ENCODE data around the gene MACROD2.

The MACROD2 gene

DNA sequence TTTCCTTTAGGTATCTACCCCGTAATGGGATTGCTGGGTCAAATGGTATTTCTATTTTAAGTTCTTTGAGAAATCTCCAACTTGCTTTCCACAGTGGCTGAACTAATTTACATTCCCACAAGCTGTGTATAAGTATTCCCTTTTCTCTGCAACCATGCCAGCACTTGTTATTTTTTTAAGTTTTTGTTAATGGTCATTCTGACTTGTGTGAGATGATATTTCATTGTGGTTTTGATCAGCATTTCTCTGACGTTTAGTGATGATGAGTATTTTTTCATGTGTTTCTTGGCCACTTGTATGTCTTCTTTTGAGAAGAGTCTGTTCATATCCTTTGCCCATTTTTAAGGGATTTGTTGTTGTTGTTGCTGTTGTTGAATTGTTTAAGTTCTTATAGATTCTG lies 1706.8 kb downstream of the MACROD2 start:
- Mint-ChIP-seq H3K9me3 (ENCODE audit: low read depth) (peaks cover 11% of the 10 kb centered on the region), H3K4me1 (ENCODE audit: low read depth) (no peaks in the 10 kb centered on the region), H3K4me3 (no peak overlapping the region), H3K27ac (no peak overlapping the region), H3K36me3 (no peaks in the 10 kb centered on the region), H3K27me3 (no peaks in the 10 kb centered on the region)

GRCh38 chr20:15703171-15703911 lies 1708.0 kb downstream of the MACROD2 start:
- Mint-ChIP-seq H3K27me3 (no peaks in the 10 kb centered on the region), H3K36me3 (no peaks in the 10 kb centered on the region), H3K27ac (no peak overlapping the region), H3K4me1 (ENCODE audit: low read depth) (no peaks in the 10 kb centered on the region), H3K9me3 (ENCODE audit: low read depth) (peaks cover 7% of the 10 kb centered on the region), H3K4me3 (no peak overlapping the region)

- Mint-ChIP-seq H3K27ac (no peak overlapping the region), H3K9me3 (ENCODE audit: low read depth) (peaks cover 4% of the 10 kb centered on the region), H3K27me3 (no peaks in the 10 kb centered on the region), H3K4me1 (ENCODE audit: low read depth) (no peaks in the 10 kb centered on the region), H3K4me3 (no peak overlapping the region), H3K36me3 (no peaks in the 10 kb centered on the region)
Observed at GRCh38 chr20:15705975-15706374, 1710.7 kb downstream of the MACROD2 start.

DNA sequence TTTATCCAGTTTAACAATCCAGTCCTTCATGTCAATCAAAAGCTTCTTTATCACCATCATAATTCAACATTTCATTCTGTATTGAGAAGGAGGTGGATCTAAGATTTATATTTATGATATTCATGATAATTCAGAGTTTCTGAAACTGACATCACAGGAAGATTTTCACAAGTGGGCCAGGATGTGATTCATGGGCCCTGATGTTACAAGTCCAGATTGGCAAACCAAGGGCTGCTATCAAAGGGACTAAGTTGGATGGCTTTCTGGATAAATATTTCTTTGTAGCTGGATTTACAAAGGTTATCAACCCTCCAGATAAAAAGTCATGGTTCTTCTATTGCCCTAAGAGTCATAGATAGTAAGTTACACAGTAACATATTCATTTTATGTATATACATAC lies 1711.4 kb downstream of the MACROD2 start:
- Mint-ChIP-seq H3K9me3 (ENCODE audit: low read depth) (peaks cover 4% of the 10 kb centered on the region), H3K4me3 (no peak overlapping the region), H3K36me3 (no peaks in the 10 kb centered on the region), H3K27me3 (no peaks in the 10 kb centered on the region), H3K27ac (no peak overlapping the region), H3K4me1 (ENCODE audit: low read depth) (no peaks in the 10 kb centered on the region)

- H3K9me3 Mint-ChIP-seq (ENCODE audit: low read depth): peaks cover 2% of the 10 kb centered on the region
- no peak overlapping the region for H3K27ac Mint-ChIP-seq
- no peaks in the 10 kb centered on the region for H3K4me1 Mint-ChIP-seq (ENCODE audit: low read depth)
Observed at GRCh38 chr20:15708984-15709598, 1713.8 kb downstream of the MACROD2 start.

GRCh38 chr20:15710636-15711035 lies 1715.3 kb downstream of the MACROD2 start:
- Mint-ChIP-seq H3K27me3 (no peaks in the 10 kb centered on the region), H3K4me3 (no peak overlapping the region), H3K27ac (no peak overlapping the region), H3K36me3 (no peaks in the 10 kb centered on the region), H3K4me1 (ENCODE audit: low read depth) (no peaks in the 10 kb centered on the region), H3K9me3 (ENCODE audit: low read depth) (no peaks in the 10 kb centered on the region)

More at GRCh38 chr20:15708984-15709598, 1713.8 kb downstream of the MACROD2 start:
- Mint-ChIP-seq H3K27me3 (no peaks in the 10 kb centered on the region), H3K36me3 (no peaks in the 10 kb centered on the region), H3K4me3 (no peak overlapping the region)

GRCh38 chr20:15711177-15711576 lies 1715.9 kb downstream of the MACROD2 start:
- Mint-ChIP-seq H3K27me3 (no peaks in the 10 kb centered on the region), H3K27ac (no peak overlapping the region), H3K36me3 (no peaks in the 10 kb centered on the region), H3K9me3 (ENCODE audit: low read depth) (no peaks in the 10 kb centered on the region), H3K4me1 (ENCODE audit: low read depth) (no peaks in the 10 kb centered on the region), H3K4me3 (no peak overlapping the region)

DNA sequence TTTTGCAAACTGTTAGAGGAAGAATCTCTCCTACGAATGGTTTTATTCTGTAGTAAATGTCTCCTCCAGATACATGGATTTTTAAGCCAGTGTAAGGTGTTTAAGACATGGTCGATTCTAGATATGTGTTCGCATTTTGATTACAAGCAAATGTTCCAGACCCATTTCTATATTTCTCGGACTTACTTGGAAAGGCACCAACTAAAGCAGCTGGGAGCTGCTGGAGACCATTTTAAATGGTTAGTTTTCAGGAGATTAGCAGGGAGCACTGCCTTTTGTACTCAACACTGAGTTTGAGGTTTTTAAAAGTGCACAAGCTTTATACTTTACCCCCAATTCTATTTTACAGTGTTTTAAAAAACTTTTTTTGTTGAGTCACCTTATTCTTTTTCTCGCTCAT lies 1720.9 kb downstream of the MACROD2 start:
- Mint-ChIP-seq H3K27me3 (no peaks in the 10 kb centered on the region), H3K27ac (no peak overlapping the region), H3K36me3 (no peaks in the 10 kb centered on the region), H3K4me1 (ENCODE audit: low read depth) (no peaks in the 10 kb centered on the region), H3K9me3 (ENCODE audit: low read depth) (no peaks in the 10 kb centered on the region), H3K4me3 (no peak overlapping the region)

DNA sequence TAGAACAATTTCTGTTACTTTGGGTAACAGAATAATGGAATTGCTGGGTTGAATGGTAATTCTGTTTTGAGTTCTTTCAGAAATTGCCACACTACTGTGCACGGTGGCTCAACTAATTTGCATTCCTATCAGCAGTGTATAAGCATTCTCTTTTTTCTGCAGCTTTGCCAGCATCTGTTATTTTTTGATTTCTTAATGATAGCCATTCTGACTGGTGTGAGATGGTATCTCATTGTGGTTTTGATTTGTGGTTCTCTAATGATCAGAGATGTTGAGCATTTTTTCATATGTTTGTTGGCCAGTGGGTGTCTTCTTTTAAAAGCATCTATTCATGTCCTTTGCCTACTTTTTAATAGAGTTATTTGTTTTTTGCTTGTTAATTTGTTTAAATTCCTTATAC lies 1731.1 kb downstream of the MACROD2 start:
- Mint-ChIP-seq H3K4me1 (ENCODE audit: low read depth) (no peaks in the 10 kb centered on the region), H3K27me3 (no peaks in the 10 kb centered on the region), H3K4me3 (no peak overlapping the region), H3K36me3 (no peaks in the 10 kb centered on the region), H3K27ac (no peak overlapping the region), H3K9me3 (ENCODE audit: low read depth) (peaks cover 6% of the 10 kb centered on the region)

- Mint-ChIP-seq H3K27ac (no peak overlapping the region), H3K36me3 (no peaks in the 10 kb centered on the region), H3K4me1 (ENCODE audit: low read depth) (no peaks in the 10 kb centered on the region), H3K4me3 (no peak overlapping the region), H3K27me3 (peaks cover 2% of the 10 kb centered on the region), H3K9me3 (ENCODE audit: low read depth) (no peaks in the 10 kb centered on the region)
Observed at GRCh38 chr20:15734052-15734451, 1738.7 kb downstream of the MACROD2 start.

DNA sequence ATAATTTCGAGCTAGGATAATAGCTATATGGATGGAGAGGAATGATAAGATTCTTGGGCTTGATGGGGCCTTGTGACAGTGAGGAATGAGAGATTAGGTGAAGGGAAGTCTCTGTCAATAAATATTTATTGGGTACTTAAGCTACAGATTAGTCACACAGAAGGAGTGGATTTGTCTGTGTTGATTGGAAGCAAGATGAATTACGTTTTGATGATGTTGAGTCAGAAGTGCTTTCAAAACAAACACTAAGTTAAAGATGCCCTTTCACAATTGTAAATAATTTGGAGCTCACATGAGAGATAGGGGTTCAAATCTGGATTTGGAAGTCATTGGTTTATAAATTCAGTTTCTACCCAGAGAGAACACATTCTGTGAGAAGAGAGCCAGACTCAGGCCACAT lies 1743.7 kb downstream of the MACROD2 start:
- no peak overlapping the region for H3K27ac Mint-ChIP-seq
- H3K4me3 Mint-ChIP-seq: no peak overlapping the region
- H3K27me3 Mint-ChIP-seq: peaks cover 2% of the 10 kb centered on the region
- H3K9me3 Mint-ChIP-seq (ENCODE audit: low read depth): no peaks in the 10 kb centered on the region
- no peaks in the 10 kb centered on the region for H3K36me3 Mint-ChIP-seq
- no peaks in the 10 kb centered on the region for H3K4me1 Mint-ChIP-seq (ENCODE audit: low read depth)

- Mint-ChIP-seq H3K4me3 (no peak overlapping the region), H3K36me3 (no peaks in the 10 kb centered on the region), H3K27me3 (peaks cover 2% of the 10 kb centered on the region), H3K27ac (no peak overlapping the region), H3K9me3 (ENCODE audit: low read depth) (no peaks in the 10 kb centered on the region), H3K4me1 (ENCODE audit: low read depth) (no peaks in the 10 kb centered on the region)
Observed at GRCh38 chr20:15740046-15740775, 1744.9 kb downstream of the MACROD2 start.

- no peak overlapping the region for H3K4me3 Mint-ChIP-seq
- H3K27me3 Mint-ChIP-seq: no peaks in the 10 kb centered on the region
Observed at GRCh38 chr20:15742087-15742486, 1746.8 kb downstream of the MACROD2 start.

DNA sequence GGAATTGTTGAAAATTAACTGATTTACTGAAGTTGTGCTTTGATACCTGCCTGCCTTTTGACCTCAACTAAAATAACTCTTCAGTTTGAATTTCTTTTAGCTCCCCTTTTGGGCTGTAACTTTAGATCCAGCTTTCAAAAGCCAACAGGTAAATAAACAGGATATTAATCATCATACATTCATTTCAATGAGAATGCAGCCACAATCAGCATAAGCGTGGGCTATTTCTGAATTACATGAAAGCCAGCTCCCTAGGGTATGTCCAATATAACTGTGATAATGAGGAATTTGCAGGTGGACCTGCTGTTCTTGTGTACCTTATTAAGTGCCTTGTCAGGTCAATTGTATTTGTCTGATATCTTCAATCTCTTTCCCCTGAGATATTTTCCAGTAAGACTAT lies 1747.3 kb downstream of the MACROD2 start:
- Mint-ChIP-seq H3K27ac (no peak overlapping the region), H3K9me3 (ENCODE audit: low read depth) (peaks cover 4% of the 10 kb centered on the region), H3K4me3 (no peak overlapping the region), H3K36me3 (no peaks in the 10 kb centered on the region), H3K4me1 (ENCODE audit: low read depth) (no peaks in the 10 kb centered on the region), H3K27me3 (no peaks in the 10 kb centered on the region)

More at GRCh38 chr20:15742087-15742486, 1746.8 kb downstream of the MACROD2 start:
- Mint-ChIP-seq H3K27ac (no peak overlapping the region), H3K4me1 (ENCODE audit: low read depth) (no peaks in the 10 kb centered on the region), H3K36me3 (no peaks in the 10 kb centered on the region), H3K9me3 (ENCODE audit: low read depth) (peaks cover 4% of the 10 kb centered on the region)

GRCh38 chr20:15756002-15756753 lies 1760.9 kb downstream of the MACROD2 start:
- Mint-ChIP-seq H3K27ac (no peak overlapping the region), H3K4me3 (no peak overlapping the region), H3K27me3 (no peaks in the 10 kb centered on the region), H3K9me3 (ENCODE audit: low read depth) (peaks cover 11% of the 10 kb centered on the region), H3K36me3 (no peaks in the 10 kb centered on the region), H3K4me1 (ENCODE audit: low read depth) (no peaks in the 10 kb centered on the region)
